Measurements from ENCODE around the gene MYO10.
"Not testable (repeated sequence)": the region's sequence is repeated elsewhere in the genome, so short reads cannot be mapped to it uniquely, and the experiment has no call there.

MYO10 gene

DNA sequence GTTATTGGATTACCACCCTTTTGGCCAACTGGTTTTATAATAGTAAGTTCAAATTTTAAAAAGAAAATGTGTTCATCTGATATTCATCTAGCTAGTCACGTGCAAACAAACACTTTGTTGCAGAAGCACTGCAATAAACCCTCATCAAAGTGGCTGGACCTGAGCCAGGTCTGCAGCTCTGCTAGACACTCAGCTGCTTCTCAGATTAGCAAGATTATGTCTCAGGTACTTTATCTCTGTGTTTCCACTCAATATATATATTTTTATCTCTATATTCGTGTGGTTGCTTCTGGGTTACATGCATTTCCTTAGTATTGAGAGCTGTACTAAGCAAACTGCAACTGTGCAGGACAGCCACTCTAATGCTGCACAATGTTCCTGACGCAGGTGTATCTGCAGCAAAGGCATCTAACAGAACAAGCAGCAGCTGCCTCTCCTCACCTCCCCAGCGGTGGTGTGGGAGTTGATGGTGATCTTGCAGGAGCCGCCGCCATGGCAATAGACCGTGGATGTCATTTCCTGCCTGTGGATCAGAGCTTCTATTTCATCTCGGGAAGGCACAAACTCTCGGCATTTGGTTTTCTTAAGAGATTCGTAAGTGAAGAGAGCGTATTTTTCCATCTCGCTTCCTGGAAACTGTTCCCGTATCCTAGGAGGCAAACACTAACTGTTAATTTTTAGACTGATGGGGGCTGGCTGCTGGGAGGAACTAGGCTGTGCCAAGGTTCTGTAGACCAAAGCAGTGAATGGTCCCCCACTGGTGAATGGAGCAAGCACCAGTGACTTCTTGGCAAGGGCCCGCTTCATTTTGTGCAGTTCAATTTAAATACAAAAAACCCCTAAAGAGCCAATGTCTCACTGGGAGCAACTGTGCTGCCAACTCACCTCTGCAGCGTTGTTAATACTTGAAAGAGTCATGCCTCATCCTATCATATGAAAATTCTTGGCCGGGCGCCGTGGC, 262.6 kb downstream of the MYO10 start:
- DNase-seq (ENCODE audit: low read depth, low spot score): no peak

DNA sequence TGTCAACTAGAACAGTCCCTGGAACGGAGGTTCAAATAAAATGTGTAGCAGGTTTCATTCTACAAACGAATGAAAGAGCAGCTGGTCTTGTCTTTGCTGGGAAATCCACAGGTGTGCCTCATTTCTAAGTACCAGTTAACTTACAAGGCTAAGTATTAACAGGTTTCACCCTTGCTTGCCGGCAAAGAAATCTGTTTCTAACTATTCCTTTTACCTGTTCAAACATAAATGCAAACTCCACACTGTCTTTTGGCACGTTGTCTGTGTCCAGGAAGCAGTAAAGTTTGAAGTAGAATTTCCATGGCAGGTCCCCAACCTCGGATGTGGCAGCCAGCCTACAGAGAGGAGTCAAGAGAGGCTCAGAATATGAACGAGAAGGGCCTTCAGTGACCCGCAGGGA, 264.9 kb downstream of the MYO10 start:
- DNase-seq (ENCODE audit: low read depth, low spot score): no peak

- no peak for DNase-seq (ENCODE audit: low read depth, low spot score)
These were observed 266.3 kb downstream of the MYO10 start for GRCh38 chr5:16669776-16670175.

GRCh38 chr5:16668631-16669030, 267.5 kb downstream of the MYO10 start:
- no peak for DNase-seq (ENCODE audit: low read depth, low spot score)

GRCh38 chr5:16668194-16668593, 267.9 kb downstream of the MYO10 start:
- no peak for DNase-seq (ENCODE audit: low read depth, low spot score)

DNA sequence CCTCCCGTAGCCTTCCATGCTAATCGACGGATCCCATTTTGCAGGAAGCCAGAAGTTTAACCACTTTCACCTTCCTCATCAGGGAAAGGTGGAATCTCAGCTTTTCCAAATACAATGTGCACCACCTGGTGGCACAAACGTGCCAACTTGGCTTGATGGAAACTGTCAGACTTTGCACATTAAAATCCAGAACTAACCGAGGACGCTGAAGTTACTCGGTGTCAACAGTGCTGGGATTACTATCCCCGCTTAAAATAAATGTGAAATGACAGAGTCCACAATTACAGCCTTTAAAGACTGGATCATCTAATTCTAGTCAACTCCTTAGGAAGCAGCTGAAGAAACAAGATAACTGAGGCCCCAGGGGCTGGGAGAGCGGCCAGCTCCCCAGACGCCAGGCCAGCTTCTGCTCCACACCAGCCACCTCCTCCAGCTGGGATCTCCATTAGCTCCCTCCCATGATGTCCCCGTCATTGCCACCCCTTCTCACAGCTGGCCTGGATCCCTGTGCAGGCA, 269.1 kb downstream of the MYO10 start:
- DNase-seq (ENCODE audit: low read depth, low spot score): no peak

GRCh38 chr5:16666130-16666882, 269.8 kb downstream of the MYO10 start:
- DNase-seq (ENCODE audit: low read depth, low spot score): no peak

- DNase-seq (ENCODE audit: low read depth, low spot score): no peak
These were observed 270.5 kb downstream of the MYO10 start for GRCh38 chr5:16665601-16666000.

DNA sequence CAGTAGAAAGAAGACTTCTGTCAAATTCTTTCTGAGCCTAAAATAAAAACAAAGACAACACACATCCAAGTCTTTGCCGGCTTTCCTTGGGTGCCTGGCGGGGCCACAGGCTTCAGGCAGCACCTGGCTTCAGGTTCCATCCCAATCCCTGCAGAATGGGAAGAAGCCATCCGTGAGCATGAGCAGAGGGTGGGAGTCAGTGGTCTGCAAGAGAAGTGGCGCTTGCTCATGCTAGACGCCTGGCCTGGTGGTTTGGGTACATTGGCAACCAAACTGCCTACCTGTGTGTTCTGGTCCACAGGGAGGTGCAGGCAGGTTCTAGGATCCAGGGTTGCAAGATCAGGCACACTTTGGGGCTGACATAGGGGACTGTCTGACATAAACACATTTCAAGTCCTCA, 271.7 kb downstream of the MYO10 start:
- no peak for DNase-seq (ENCODE audit: low read depth, low spot score)

GRCh38 chr5:16663840-16664239, 272.2 kb downstream of the MYO10 start:
- DNase-seq (ENCODE audit: low read depth, low spot score): no peak

DNA sequence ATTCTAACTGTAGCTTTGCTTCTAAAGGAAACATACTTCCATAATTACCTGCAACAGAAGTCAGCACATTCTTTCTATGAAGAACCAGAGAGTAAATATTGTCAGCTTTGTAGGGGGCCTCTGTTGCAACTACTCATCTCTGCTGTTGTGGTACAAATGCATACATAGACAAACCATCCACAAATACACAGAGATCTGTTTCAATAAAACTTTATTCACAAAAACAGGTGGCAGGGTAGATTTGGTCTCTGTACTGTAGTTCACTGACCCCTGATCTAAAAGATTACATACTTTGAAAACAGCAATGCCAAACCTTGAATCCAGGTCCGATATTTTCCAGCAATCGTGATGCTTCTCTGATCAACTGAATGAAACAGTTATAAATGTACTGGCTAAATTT, 274.4 kb downstream of the MYO10 start:
- no peak for DNase-seq (ENCODE audit: low read depth, low spot score)

DNA sequence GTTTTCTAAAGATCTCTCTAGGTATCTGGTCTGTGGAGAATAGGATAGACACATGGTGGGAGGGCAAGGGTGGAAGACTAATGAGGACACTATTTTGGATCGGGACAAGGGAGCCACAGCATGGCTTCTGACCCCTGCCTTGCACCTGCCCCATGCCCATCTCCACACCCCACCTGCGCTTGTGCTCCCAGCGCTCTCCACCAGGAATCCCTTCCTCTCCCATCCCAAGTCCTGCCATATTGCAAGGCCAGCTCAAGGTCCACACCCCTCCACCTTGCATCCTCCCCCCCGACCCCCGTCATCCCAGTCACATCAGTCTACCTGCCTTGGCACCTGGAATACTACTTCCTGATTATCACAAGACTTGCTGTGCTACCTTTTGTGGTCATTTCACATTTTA, 275.1 kb downstream of the MYO10 start:
- DNase-seq (ENCODE audit: low read depth, low spot score): no peak

DNA sequence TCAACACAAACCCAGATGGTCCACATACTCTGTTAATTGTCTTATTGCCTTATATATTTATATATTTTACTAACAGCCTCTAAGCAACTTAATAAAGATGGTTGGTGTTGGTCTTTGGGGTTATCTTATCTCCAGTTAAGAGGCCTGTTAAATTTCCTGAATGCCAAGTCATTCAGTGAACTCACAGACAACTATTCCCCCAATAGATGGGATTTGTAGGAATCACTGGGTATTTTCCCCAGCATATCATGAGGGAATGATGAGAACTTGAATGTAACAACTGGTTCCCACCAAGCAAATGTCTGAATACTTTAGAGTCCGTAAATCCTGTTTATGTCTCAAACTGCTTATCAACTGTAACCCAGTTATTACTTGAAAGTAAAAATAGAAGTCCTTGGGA, 276.6 kb downstream of the MYO10 start:
- no peak for DNase-seq (ENCODE audit: low read depth, low spot score)

- DNase-seq (ENCODE audit: low read depth, low spot score): no peak
These were observed 279.4 kb downstream of the MYO10 start for GRCh38 chr5:16656561-16657191.

- DNase-seq (ENCODE audit: low read depth, low spot score): no peak
These were observed 281.3 kb downstream of the MYO10 start for GRCh38 chr5:16654647-16655334.

DNA sequence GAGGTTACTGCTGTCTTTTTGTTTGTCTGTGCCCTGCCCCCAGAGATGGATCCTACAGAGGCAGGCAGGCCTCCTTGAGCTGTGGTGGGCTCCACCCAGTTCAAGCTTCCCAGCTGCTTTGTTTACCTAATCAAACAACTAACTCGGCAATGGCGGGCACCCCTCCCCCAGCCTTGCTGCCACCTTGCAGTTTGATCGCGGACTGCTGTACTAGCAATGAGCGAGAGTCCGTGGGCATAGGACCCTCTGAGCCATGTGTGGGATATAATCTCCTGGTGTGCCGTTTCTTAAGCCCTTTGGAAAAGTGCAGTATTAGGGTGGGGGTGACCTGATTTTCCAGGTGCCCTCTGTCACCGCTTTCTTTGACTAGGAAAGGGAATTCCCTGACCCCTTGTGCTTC, 287.3 kb downstream of the MYO10 start:
- DNase-seq (ENCODE audit: low read depth, low spot score): not testable (repeated sequence)

DNA sequence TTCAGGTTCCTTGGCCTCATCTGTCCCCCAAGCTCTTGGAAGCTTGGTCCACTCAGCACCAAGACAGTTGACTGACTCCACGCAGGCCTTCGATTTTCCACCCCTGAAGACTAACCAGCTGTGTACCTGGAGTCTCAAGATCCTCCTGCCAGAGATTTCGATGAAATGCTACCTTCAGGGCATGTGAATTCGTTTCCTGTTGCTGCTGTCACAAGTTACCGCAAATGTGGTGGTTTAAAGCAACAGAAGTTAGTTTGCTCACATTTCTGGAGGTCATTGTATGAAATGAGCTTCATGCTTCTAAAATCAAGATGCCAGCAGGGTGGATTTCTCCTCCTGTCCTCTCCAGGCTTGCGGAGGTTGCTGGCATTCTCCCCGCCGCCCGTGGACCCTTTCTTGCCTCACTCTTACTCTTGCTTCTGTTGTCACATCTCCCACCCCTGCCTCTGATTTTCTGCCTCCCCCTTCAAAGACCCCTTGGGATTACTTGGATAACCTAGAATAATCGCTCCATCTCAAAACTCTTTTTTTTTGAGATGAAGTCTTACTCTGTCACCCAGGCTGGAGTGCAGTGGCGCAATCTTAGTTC, 291.7 kb downstream of the MYO10 start:
- DNase-seq (ENCODE audit: low read depth, low spot score): no peak

DNA sequence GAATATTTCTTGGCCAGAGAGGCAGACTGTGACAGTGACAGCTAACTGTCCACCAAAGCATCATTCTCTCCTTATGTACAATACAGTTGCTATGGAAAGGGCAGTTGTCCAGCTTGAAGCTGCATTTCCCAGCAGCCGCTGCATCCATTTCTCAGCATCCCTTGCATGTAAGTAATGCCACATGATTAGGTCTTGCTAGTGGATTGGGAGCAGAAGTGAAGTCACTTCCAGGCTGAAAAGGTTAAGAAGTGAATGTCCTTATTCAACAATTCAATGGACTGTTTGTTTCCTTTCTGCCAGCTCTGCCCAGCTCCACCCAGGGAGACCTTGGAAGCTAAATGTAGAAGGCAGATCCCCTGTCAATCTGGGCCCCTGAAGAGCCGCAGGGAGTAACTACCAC, 293.2 kb downstream of the MYO10 start:
- no peak for DNase-seq (ENCODE audit: low read depth, low spot score)

DNA sequence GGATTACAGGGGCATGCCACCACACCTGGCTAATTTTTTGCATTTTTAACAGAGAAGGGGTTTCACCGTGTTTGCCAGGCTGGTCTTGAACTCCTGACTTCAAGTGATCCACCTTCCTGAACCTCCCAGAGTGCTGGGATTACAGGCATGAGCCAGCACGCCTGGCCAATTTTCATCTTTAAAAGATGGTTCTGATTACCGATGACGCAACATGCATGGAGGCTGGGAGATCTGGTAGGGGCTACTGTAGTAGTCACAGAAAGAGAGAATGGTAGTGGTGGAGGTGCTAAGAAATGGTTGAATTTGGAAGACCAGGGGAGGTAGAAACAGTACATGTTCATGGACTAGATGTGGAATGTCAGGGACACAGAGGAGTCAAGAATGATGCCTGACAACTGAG, 296.9 kb downstream of the MYO10 start:
- no peak for DNase-seq (ENCODE audit: low read depth, low spot score)

- no peak for DNase-seq (ENCODE audit: low read depth, low spot score)
These were observed 307.7 kb downstream of the MYO10 start for GRCh38 chr5:16628376-16628775.

GRCh38 chr5:16626696-16627264, 309.3 kb downstream of the MYO10 start:
- no peak for DNase-seq (ENCODE audit: low read depth, low spot score)
